GM12874 (cell line): ENCODE measurements around the gene FBXO42.

ENCODE experiments used
- CTCF ChIP-seq: IDR thresholded peaks from 2 replicates; pipeline ENCODE4 v1.5.1; 2011; ENCODE audit warnings: low read depth, mild to moderate bottlenecking, control low read depth, low read length, moderate library complexity; ENCODE audit not compliant: insufficient read depth

Gene FBXO42

GRCh38 chr1:16241221-16241708 is 111.0 kb downstream of the FBXO42 start:
- no peak for TF ChIP-seq CTCF

GRCh38 chr1:16239972-16240491 is 112.2 kb downstream of the FBXO42 start:
- TF ChIP-seq CTCF, result no peak

GRCh38 chr1:16237343-16237830 is 114.9 kb downstream of the FBXO42 start:
- no peak for TF ChIP-seq CTCF

GRCh38 chr1:16236511-16237342 is 115.6 kb downstream of the FBXO42 start, which contains the start of gene CPLANE2:
Gene CPLANE2, minus strand, starts transcription at chr1:16237183. Its CDS starts 441 bp downstream, at chr1:16236742.
- no peak for TF ChIP-seq CTCF

GRCh38 chr1:16235944-16236510 is 116.3 kb downstream of the FBXO42 start:
- peak; percentile 54 for TF ChIP-seq CTCF

GRCh38 chr1:16235347-16235746 is 116.9 kb downstream of the FBXO42 start:
- TF ChIP-seq CTCF, result no peak

- no peak for TF ChIP-seq CTCF
Observed at GRCh38 chr1:16233431-16233830, 118.8 kb downstream of the FBXO42 start.
